Measurements from ENCODE around the gene SKIDA1. TPM values are rescaled to one million over a fixed set of nuclear protein-coding genes. Genes with fewer than 3 reads are reported as not detected.
A peak's percentile ranks its signal among the peaks of the same experiment; 100 is the strongest.
"Not testable (repeated sequence)": the region's sequence is repeated elsewhere in the genome, so short reads cannot be mapped to it uniquely, and the experiment has no call there.

Gene SKIDA1
- under 1 TPM in 1 of 2 donors, not detected in 1; 0.54 TPM for total RNA-seq

DNA sequence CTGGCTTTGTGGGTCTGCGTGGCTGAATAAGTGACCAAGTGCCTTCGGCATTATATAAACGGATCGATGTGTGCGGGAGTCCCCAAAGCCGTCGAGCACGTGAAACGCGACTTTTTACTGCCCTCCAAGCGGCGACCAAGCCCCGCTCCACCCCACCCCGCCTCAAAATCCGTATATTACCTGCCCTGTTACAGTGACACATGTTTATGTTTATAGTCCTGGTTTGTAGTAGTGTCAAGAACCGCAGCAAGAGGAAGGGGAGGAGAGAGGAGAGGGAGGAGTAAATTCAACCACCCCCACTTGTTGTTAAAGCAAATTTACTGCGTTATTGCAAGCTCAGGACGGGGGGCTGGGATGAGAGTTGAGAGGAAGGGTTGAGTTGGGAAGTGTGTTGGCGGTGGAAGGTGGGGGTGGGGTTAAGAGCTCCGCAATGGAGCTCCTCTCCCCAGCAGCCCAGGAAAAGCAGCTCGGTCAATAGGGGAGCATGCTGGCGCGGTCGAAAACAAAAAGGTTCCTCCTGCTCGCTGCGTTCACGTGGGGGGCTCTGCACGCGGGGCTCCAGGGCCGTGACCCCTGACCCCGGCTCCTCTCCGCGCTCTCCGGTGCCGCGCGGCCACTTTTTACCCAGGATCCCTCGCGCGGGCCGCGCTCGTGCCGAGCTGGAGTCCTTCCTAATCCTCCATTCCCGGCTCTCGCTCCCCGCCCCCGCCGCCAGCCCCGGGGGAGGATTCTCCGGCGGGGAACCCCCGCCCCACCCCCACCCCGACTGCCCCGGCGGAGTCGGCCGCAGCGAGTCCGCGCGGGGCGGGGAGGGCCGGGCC lies at the start of gene SKIDA1:
SKIDA1 (minus strand) TSS at position 316 of the 821 bp plus-strand sequence. CDS start 7,860 bp downstream, outside the sequence.
- no peaks in the 10 kb centered on the region for H3K9me3 Mint-ChIP-seq
- H3K27ac Mint-ChIP-seq: peak within 1 kb of the TSS; percentile 90 to 93
- peak; percentile 64 to 68 for DNase-seq (ENCODE audit: low spot score in 2 of 2)
- peaks cover 4 to 15% of the 10 kb centered on the region in 2 donors for H3K36me3 Mint-ChIP-seq
- ATAC-seq: peak; percentile 65 to 70

DNA sequence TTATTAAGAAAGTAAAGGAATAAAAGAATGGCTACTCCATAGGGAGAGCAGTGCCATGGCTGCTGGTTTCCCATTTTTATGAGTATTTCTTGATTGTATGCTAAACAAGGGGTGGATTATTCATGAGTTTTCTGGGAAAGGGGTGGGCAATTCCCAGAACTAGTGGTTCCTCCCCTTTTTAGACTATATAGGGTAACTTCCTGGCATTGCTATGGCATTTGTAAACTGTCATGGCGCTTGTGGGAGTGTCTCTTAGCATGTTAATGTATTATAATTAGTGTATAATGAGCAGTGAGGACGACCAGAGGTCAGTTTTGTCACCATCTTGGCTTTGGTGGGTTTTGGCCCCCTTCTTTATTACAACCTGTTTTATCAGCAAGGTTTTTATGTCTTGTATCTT lies 49.0 kb upstream of the SKIDA1 start:
- H3K27ac Mint-ChIP-seq; H3K9me3 Mint-ChIP-seq; ATAC-seq; DNase-seq (ENCODE audit: low spot score in 2 of 2): not testable (repeated sequence)
- H3K36me3 Mint-ChIP-seq: peaks cover 19 to 30% of the 10 kb centered on the region in 2 donors

DNA sequence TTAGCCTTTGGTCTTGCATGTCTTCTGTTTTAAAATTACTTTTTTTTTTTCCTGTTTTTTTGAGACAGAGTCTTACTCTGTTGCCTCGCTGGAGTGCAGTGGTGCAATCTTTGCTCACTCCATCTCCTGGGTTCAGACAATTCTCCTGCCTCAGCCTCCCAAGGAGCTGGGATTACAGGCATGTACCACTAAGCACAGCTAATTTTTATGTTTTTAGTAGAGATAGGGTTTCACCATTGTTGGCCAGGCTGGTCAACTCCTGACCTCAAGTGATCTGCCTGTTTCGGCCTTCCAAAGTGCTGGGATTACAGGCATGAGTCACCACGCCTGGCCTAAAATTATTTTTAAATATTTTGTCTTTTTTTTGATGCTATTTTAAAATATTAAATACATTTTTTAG lies 47.1 kb upstream of the SKIDA1 start:
- H3K27ac Mint-ChIP-seq: no peak overlapping the region
- DNase-seq (ENCODE audit: low spot score in 2 of 2) (no peak), ATAC-seq (no peak)
- peaks cover 3 to 4% of the 10 kb centered on the region in 2 donors for H3K9me3 Mint-ChIP-seq
- peaks cover 19 to 30% of the 10 kb centered on the region in 2 donors for H3K36me3 Mint-ChIP-seq

DNA sequence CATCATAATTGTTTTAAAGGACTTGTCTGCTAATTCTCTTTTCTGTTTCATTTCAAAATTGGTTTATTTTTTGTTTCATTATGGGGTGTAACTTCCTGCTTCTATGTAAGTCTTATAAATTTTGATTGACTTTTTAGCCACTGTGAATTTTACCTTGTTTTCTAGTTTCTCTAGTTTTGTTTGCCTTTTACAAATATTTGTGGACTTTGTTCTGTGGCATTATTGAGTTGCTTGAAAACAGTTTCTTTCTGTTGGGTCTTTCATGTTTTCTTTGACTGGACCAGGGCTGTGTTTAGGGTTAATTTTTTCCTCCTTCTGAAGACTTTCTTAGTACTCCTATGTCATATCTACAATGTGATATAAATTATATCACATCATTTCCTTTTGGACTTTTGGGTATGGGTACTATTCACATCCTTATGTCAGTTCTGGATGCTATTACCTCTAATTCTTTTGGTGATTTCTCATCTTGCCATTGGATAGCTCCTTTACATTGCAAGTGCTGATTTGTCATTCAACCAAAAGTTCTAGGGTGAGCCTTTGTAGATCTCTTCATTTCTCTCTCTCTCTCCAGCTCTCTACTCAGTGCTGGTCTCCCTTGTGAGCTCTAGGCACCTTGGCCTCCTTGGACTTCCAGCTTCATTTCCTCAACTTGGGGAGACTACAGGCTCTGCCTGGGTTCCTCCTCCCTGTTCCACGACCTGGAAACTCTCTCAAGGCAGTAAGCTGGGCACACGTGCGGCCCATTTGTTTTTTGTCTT lies 45.5 kb upstream of the SKIDA1 start:
- no peak for DNase-seq (ENCODE audit: low spot score in 2 of 2)
- Mint-ChIP-seq H3K27ac (peak overlapping the region; percentile 11 to 68), H3K9me3 (no peaks in the 10 kb centered on the region), H3K36me3 (peaks cover 19 to 26% of the 10 kb centered on the region in 2 donors)
- ATAC-seq: no peak

DNA sequence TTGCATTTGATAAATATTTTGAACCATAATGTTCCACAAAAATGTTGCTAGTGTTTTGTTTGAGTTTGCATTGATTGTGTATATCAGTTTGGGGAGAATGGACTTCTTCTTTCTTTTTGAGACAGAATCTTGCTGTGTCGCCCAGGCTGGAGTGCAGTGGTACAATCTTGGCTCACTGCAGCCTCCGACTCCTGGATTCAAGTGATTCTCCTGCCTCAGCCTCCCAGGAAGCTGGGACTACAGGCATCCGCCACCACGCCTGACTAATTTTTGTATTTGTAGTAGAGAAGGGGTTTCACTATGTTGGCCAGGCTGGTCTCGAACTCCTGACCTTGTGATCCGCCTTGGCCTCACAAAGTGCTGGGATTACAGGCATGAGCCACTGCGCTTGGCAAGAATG lies 33.5 kb upstream of the SKIDA1 start:
- ATAC-seq; H3K9me3 Mint-ChIP-seq; H3K27ac Mint-ChIP-seq; DNase-seq (ENCODE audit: low spot score in 2 of 2): not testable (repeated sequence)
- H3K36me3 Mint-ChIP-seq: peaks cover 20 to 46% of the 10 kb centered on the region in 2 donors

DNA sequence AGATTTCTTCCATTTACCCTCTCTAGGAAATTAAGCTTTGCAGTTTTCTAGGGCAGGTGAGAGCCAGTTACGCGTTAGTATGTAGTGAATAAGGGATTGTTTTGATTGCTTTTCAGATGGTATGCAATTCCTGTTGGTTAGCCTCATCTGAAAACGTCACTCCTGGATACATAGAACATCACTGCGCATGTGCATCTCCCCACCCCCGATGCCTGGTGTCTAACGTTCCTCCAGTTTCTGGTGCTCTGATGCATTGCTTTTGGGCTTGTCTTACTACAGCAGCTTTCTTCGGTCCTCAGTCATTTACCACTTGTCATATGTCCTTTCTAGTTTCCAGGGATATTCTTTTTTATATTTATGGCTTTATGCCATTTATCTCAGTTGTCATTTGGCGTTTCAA lies 31.0 kb upstream of the SKIDA1 start:
- Mint-ChIP-seq H3K36me3 (peaks cover 20 to 38% of the 10 kb centered on the region in 2 donors), H3K9me3 (no peaks in the 10 kb centered on the region), H3K27ac (no peak overlapping the region)
- DNase-seq (ENCODE audit: low spot score in 2 of 2) (no peak), ATAC-seq (no peak)

DNA sequence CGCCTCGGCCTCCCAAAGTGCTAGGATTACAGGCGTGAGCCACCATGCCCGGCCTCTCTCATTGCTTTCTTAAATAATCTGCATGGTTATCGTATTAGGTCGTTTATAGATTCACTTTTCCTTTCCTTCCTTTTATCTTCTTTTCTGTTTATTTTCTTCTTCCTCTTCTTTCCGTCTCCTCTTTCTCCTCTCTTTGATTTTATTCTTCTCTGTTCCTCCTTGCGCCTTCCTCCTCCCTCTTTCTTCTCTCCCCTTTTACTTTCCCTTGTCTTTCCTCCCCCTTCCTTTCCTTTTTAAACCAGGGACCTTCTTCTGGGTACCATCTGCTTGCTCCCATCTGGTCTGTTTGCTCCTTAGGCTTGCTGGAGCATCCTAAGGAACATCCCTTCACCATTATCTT lies 27.2 kb upstream of the SKIDA1 start:
- H3K36me3 Mint-ChIP-seq: peaks cover 4 to 12% of the 10 kb centered on the region in 2 donors
- no peak for ATAC-seq
- no peaks in the 10 kb centered on the region for H3K9me3 Mint-ChIP-seq
- DNase-seq (ENCODE audit: low spot score in 2 of 2): no peak
- H3K27ac Mint-ChIP-seq: peak overlapping the region in 1 of 2 donors; percentile 23

DNA sequence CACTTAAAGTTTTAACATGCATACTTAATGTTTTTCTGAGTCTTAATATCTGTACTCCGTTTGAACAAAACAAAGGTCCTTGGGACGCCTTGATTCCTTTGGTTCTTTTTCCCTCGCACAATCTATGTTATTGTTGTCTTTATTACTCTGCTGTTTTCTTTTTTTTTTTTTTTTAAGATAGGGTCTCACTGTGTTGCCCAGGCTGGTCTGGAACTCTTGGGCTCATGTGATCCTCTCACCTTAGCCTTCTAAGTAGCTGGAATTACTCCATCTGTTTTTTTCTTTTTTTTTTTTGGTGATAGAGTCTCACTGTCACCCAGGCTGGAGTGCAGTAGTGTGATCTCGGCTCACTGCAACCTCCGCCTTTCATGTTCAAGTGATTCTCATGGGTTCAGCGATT lies 21.8 kb upstream of the SKIDA1 start:
- ATAC-seq (no peak), DNase-seq (ENCODE audit: low spot score in 2 of 2) (no peak)
- Mint-ChIP-seq H3K27ac (peak overlapping the region in 1 of 2 donors; percentile 45), H3K36me3 (peaks cover 12 to 28% of the 10 kb centered on the region in 2 donors), H3K9me3 (no peaks in the 10 kb centered on the region)

DNA sequence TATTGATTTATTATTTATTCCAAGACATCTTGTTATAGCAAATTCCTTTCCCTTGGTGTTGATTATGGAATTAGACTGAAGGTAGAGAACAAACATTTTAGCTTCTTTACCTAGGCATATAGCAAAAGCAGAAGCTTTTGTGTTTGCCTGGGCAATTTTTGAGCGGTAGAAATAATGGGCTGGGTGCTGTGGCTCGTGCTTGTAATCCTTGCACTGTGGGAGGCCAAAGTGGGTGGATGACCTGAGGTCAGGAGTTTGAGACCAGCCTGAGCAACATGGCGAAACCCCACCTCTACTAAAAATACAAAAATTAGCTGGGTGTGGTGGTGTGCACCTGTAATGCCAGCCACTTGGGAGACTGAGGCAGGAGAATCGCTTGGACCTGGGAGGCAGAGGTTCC lies 15.2 kb upstream of the SKIDA1 start:
- H3K27ac Mint-ChIP-seq, H3K9me3 Mint-ChIP-seq: not testable (repeated sequence)

DNA sequence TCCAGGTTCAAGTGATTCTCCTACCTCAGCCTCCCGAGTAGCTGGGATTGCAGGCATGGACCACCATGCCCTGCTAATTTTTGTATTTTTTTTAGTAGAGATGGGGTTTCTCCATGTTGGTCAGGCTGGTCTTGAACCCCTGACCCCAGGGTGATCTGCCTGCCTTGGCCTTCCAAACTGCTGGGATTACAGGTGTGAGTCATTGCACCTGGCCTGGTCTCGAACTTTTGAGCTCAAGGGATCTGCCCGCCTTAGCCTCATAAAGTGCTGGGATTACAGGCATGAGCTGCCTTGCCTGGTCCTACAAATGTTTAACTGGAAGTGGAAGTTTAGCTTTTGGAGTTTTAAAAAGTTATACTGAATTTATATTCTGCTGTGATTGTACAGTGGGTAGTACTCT lies 11.4 kb upstream of the SKIDA1 start:
- Mint-ChIP-seq H3K36me3 (peaks cover 6 to 17% of the 10 kb centered on the region in 2 donors), H3K9me3 (no peaks in the 10 kb centered on the region), H3K27ac (no peak overlapping the region)
- no peak for DNase-seq (ENCODE audit: low spot score in 2 of 2)
- no peak for ATAC-seq

More for the DNA sequence above, 15.2 kb upstream of the SKIDA1 start:
- DNase-seq (ENCODE audit: low spot score in 2 of 2); ATAC-seq: not testable (repeated sequence)
- H3K36me3 Mint-ChIP-seq: peaks cover 21 to 35% of the 10 kb centered on the region in 2 donors

DNA sequence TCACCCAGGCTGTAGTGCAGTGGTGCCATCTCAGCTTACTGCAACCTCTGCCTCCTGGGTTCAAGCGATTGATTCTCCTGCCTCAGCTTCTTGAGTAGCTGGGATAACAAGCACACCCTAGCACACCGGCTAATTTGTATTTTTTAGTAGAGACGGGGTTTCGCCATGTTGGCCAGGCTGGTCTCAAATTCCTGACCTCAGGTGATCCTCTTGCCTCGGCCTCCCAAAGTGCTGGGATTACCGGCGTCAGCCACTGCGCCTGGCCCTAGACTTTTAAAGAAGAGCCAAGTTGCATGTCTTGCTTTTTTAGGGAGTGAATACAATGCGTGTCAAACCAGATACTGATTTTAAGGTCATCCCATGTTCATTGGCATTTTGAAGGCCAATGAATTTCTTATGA lies 10.5 kb upstream of the SKIDA1 start:
- not testable (repeated sequence) for H3K27ac Mint-ChIP-seq; DNase-seq (ENCODE audit: low spot score in 2 of 2); ATAC-seq; H3K9me3 Mint-ChIP-seq
- peaks cover 0 to 11% of the 10 kb centered on the region in 2 donors for H3K36me3 Mint-ChIP-seq

DNA sequence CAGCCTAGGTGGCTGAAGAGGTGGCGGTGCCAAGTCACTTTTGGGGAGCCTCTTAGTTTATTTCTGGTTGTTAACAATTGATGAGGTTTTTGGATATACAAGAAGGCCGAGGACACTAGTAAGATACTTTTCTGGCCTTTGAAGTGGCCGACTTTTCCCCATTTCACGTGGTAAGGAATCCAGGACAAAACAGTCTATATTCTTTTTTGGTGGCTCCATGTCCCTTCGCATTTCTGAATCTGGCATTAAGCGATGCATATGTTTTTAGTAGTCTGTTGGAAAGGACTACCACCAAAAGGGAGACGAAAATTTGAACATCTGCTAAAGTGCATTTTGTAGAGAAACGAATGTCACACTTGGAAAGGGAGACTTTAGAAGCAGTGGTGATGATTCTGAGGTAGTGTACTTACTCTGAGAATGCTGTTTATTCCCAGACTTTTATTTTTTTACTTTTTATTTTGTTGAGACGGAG lies 10.0 kb upstream of the SKIDA1 start:
- DNase-seq (ENCODE audit: low spot score in 2 of 2) (no peak), ATAC-seq (no peak)
- Mint-ChIP-seq H3K27ac (no peak overlapping the region), H3K36me3 (peaks cover 0 to 11% of the 10 kb centered on the region in 2 donors), H3K9me3 (no peaks in the 10 kb centered on the region)

DNA sequence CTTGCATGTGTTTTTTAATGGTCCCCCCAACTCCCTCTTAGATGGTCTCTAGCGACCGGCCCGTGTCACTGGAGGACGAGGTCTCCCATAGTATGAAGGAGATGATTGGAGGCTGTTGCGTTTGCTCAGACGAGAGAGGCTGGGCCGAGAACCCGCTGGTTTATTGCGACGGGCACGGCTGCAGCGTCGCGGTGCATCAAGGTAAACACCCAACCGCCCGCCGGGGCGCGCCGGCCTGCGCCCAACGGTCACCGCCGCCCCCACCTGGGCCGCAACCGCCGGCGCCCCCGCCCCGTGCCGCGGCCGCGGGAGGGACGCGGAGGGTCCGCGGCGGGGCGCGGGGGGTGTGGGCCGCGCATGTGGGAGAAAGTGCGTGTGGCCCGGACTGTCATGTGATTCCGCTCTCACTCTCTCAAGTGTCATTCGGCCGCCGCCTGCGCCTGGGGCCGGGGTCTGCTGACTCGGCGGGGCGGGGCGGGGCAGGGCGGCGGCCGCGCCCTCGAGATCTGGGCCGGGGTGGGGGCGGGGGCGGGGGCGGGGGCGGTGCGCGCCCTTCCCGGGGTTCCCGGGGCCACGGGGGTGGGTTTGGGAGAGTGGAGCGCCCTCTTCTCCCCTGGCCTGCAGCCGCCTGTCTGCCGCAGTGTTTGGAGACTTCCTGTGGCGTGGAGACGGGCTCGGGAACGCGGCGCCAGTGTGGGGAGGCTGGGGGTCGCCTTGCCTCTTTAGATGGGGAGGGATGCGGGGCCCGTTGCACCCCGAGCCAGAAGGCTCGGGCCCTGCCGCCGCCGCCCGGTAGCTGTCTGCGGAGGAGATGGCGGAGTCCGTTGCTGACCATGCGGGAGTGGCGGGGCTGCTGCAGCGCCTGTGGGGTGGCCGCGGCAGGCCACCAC lies 9.4 kb upstream of the SKIDA1 start:
- H3K9me3 Mint-ChIP-seq: no peaks in the 10 kb centered on the region
- peaks cover 0 to 11% of the 10 kb centered on the region in 2 donors for H3K36me3 Mint-ChIP-seq
- peak; percentile 17 to 47 for ATAC-seq
- no peak overlapping the region for H3K27ac Mint-ChIP-seq
- DNase-seq (ENCODE audit: low spot score in 2 of 2): peak; percentile 28 to 69

DNA sequence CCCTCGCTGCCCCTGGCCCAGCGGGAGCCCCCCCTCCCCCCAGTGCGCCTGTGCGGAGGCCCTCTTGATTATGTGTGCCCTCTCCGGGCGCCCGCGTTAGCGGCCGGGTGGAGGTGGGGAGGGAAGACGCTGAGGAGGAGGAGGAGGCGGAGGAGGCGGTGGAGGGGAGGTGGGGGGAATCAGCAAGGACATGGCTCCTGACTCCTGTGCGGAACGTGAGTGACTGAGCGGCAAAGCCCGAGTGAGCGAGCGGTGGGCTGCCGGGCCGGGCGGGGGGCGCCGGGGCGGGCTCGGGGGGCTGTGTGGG lies 8.8 kb upstream of the SKIDA1 start:
- DNase-seq (ENCODE audit: low spot score in 2 of 2): no peak
- no peak overlapping the region for H3K27ac Mint-ChIP-seq
- H3K9me3 Mint-ChIP-seq: no peaks in the 10 kb centered on the region
- ATAC-seq: no peak
- peaks cover 0 to 11% of the 10 kb centered on the region in 2 donors for H3K36me3 Mint-ChIP-seq

DNA sequence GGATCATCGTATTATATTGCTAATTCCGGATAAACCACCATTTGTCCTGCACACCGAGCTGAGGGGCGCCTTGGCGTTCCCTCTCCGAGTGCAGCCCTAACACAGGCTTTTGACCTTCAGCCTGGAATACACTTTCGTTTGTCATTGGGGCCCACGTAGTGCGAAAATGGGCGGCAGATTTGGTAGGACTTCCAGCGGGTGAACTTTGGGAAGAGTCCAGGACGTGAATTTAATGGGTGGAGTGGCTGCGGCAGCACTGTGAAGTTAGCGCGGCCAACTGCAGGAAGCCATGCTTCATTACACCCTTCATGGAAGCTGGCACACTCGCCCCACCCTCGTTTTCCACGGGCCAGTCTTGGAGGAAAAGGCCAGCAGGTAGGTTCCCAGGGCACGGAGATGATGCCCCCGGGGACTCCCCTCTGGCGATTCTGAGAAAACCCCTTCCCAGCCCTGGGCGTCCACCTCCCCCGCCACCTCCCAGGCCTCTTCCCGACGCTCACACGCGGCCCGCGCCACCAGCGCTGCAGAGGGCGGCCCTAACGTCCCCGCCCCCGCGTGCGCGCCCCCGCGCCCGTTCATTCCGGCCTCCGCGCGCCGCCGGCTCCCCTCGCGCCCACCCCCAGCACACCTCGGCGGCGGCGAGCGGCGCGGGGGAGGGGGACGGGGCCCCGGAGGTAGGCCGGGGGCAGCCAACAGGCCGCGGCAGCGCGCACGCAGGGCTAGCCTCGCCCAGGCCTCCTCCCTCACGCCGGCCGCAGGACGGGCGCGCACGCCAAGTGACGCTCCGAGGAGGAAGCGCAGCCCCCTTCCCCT lies 8.2 kb upstream of the SKIDA1 start, which contains the start of gene MLLT10:
MLLT10 (plus strand) TSS at position 766 of the 813 bp plus-strand sequence. CDS start 413 bp downstream, outside the sequence.
- ATAC-seq: peak; percentile 82 to 94

More for the DNA sequence above, 8.2 kb upstream of the SKIDA1 start, which contains the start of gene MLLT10:
- H3K9me3 Mint-ChIP-seq: no peaks in the 10 kb centered on the region
- H3K27ac Mint-ChIP-seq: peak within 1 kb of the TSS; percentile 82 to 88
- peak; percentile 86 to 93 for DNase-seq (ENCODE audit: low spot score in 2 of 2)
- H3K36me3 Mint-ChIP-seq: peaks cover 0 to 10% of the 10 kb centered on the region in 2 donors

All from activated naive CD4-positive, alpha-beta T cell treated with anti-CD3 and anti-CD28 coated beads, Interleukin-2, amount 50 U/mL, for 72 hours (primary cell).